ENCODE measurements around the gene TBC1D16. TPM values are rescaled to one million over a fixed set of nuclear protein-coding genes. Genes with fewer than 3 reads are reported as not detected.

TBC1D16 gene
- total RNA-seq, 1 donor from 2014 or later, result 55.6 TPM

GRCh38 chr17:79928502-79929256, 107.0 kb downstream of the TBC1D16 start:
- TF ChIP-seq, protein P1, sequence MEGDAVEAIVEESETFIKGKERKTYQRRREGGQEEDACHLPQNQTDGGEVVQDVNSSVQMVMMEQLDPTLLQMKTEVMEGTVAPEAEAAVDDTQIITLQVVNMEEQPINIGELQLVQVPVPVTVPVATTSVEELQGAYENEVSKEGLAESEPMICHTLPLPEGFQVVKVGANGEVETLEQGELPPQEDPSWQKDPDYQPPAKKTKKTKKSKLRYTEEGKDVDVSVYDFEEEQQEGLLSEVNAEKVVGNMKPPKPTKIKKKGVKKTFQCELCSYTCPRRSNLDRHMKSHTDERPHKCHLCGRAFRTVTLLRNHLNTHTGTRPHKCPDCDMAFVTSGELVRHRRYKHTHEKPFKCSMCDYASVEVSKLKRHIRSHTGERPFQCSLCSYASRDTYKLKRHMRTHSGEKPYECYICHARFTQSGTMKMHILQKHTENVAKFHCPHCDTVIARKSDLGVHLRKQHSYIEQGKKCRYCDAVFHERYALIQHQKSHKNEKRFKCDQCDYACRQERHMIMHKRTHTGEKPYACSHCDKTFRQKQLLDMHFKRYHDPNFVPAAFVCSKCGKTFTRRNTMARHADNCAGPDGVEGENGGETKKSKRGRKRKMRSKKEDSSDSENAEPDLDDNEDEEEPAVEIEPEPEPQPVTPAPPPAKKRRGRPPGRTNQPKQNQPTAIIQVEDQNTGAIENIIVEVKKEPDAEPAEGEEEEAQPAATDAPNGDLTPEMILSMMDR (IDR thresholded peaks at IDR 0.05), result no peak
- no peak for DNase-seq (ENCODE audit: low spot score in 2 of 2)
- Histone ChIP-seq H3K4me3 (no peak overlapping the region), H3K4me1 (peaks cover 9 to 14% of the 10 kb centered on the region in 2 donors), H3K9me3 (no peaks in the 10 kb centered on the region), H3K27ac (no peak overlapping the region), H3K27me3 (peaks cover 8% of the 10 kb centered on the region), H3K36me3 (no peaks in the 10 kb centered on the region)
- intact Hi-C loops (cut with DNase I), result no loop called here

DNA sequence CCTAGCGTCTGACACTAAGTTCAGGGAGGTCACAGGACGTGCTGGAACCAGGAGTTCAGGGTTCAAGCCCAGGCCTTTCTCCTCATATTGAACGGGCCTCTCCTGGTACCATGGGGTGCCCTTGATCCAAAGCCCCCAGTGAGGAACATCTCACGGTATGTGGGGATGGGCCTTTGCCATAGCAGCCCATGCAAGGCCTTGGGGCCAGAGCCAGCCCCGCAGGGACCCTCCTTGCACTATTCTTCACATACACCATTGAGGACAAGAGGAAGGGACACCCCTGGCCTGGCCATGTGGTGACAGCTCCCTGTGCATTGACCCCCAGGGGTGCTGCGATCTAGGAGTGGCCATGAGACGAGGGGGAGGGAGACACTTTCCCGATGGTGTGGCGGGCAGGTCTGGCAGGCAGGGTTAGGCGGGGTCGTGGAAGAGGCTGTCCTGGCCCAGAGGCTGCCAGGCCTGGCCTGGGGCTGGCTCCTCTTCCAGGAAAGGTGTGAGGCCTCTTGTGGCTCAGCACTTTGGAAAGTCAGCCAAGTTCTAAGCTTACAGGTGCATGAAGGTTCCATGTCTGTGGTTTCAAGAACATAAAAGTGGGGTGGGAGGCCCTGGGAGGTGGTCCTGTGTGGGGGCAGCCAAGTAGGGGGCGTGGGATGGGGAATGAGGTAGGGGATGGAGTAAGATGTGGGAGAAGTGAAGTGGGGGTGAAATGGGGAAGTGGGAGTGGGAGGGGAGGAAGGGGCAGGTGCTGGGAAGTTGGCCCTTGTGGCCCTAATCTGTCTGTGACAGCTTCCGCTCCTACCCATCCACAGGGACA, 107.8 kb downstream of the TBC1D16 start:
- Histone ChIP-seq H3K4me3 (no peak overlapping the region), H3K36me3 (no peaks in the 10 kb centered on the region), H3K9me3 (no peaks in the 10 kb centered on the region), H3K4me1 (peaks cover 9 to 14% of the 10 kb centered on the region in 2 donors), H3K27ac (no peak overlapping the region), H3K27me3 (peaks cover 8% of the 10 kb centered on the region)
- intact Hi-C loops (cut with DNase I), result no loop called here
- TF ChIP-seq, protein P1 (IDR thresholded peaks at IDR 0.05), result no peak
- DNase-seq (ENCODE audit: low spot score in 2 of 2), result no peak

DNA sequence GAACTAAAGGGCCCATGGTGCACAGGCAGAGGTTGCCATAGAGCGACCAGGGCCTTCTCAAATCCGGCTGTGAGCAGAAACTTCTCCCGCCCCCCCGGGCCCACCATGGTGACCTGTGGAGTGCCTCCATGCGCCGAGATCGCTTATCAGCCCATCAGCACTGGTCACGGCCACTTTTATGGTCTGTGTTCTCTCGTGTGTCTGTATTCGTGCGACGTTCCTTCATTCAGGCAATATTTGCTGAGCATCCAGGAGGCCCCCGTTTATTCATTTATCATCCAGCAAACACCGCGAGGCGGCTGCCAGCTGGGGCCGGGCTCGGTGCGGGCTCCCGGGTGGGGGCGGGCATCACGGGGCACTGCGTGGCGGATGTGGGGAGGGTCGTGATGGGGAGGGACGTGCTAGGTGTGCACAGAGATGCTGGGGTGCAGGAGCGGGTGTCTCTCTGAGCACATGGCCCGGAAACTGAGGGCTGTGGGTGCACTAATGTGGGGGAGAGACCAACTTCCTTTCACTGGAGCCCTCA, 108.5 kb downstream of the TBC1D16 start:
- H3K36me3 ChIP-seq, result no peaks in the 10 kb centered on the region
- H3K27me3 ChIP-seq, result peaks cover 8% of the 10 kb centered on the region
- intact Hi-C loops (cut with DNase I), result no loop called here
- H3K4me1 ChIP-seq, result peaks cover 9 to 14% of the 10 kb centered on the region in 2 donors
- TF ChIP-seq, protein P1 (IDR thresholded peaks at IDR 0.05), result no peak
- no peak for DNase-seq (ENCODE audit: low spot score in 2 of 2)
- no peak overlapping the region for H3K27ac ChIP-seq
- H3K4me3 ChIP-seq, result no peak overlapping the region
- H3K9me3 ChIP-seq, result no peaks in the 10 kb centered on the region

- no peak overlapping the region for H3K27ac ChIP-seq
- no peak for DNase-seq (ENCODE audit: low spot score in 2 of 2)
- TF ChIP-seq, protein P1 (IDR thresholded peaks at IDR 0.05), result no peak
- H3K4me3 ChIP-seq, result no peak overlapping the region
- peaks cover 9 to 14% of the 10 kb centered on the region in 2 donors for H3K4me1 ChIP-seq
- intact Hi-C loops (cut with DNase I), result no loop called here
- no peaks in the 10 kb centered on the region for H3K36me3 ChIP-seq
- peaks cover 8% of the 10 kb centered on the region for H3K27me3 ChIP-seq
- no peaks in the 10 kb centered on the region for H3K9me3 ChIP-seq
These were observed 109.0 kb downstream of the TBC1D16 start for GRCh38 chr17:79926605-79927135.

GRCh38 chr17:79926142-79926604, 109.5 kb downstream of the TBC1D16 start:
- TF ChIP-seq, protein P1 (IDR thresholded peaks at IDR 0.05), result no peak
- peaks cover 9 to 14% of the 10 kb centered on the region in 2 donors for H3K4me1 ChIP-seq
- intact Hi-C loops (cut with DNase I), result no loop called here
- DNase-seq (ENCODE audit: low spot score in 2 of 2), result no peak
- peaks cover 8% of the 10 kb centered on the region for H3K27me3 ChIP-seq
- H3K27ac ChIP-seq, result no peak overlapping the region
- H3K9me3 ChIP-seq, result no peaks in the 10 kb centered on the region
- H3K4me3 ChIP-seq, result no peak overlapping the region
- H3K36me3 ChIP-seq, result no peaks in the 10 kb centered on the region
